GM18499 (cell line): ENCODE results near the gene GUCY1A2.

Experiments used
- ATAC-seq: cut with Tn5 transposase; IDR thresholded peaks from one replicate; pipeline ENCODE4 v1.9.1; 2021; ENCODE audit warnings: moderate number of reproducible peaks; ENCODE audit not compliant: insufficient read depth, unreplicated experiment

Gene GUCY1A2

DNA sequence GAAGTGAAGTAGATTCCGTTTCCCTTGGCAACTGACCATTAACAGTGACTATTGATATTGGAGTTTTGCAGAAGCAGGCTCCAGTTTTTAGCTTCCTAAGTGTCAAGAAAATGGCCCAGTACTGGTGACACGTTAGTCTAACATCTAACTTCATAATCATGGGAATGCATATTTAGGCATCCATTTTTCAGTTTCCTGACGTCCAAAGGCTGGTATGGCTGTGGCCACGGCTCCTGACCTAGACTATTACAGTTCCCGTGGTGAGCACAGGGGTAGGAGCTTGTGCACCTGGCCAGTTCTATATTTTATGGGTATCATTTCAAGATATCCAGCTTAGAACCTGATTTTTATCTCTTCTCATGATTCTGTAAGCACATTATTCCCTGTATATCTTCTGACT lies 323.8 kb downstream of the GUCY1A2 start:
- no peak for ATAC-seq

DNA sequence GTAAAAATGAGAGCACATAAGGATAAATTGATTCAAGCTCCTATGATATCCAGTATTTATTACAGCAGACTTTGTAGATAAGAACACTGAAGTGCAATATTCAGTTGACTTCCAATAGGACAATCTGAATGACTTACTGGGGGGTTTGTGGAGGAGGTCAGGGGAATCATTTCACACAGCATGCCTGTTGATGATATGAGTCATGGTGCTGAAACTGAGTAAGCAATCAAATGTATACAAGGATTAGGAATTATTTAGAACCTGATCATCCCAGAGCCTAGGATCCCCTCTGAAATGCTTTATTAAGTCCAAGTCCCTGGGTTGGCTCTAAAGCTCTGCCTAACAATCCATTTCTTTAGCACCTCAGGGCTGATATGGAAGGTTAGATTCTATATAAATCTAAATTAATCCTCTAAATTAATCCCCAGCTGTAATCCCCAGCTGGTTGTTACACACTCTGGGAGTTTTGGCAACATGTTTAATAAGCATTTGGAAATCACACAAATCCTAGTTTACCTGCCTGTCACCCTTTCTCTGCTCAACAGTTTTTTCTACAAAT lies 326.4 kb downstream of the GUCY1A2 start:
- no peak for ATAC-seq

GRCh38 chr11:106690923-106691322 lies 327.4 kb downstream of the GUCY1A2 start:
- no peak for ATAC-seq

- no peak for ATAC-seq
Measured at GRCh38 chr11:106684944-106685343, 333.3 kb downstream of the GUCY1A2 start.

- ATAC-seq = no peak
Measured at GRCh38 chr11:106683435-106683834, 334.8 kb downstream of the GUCY1A2 start.

DNA sequence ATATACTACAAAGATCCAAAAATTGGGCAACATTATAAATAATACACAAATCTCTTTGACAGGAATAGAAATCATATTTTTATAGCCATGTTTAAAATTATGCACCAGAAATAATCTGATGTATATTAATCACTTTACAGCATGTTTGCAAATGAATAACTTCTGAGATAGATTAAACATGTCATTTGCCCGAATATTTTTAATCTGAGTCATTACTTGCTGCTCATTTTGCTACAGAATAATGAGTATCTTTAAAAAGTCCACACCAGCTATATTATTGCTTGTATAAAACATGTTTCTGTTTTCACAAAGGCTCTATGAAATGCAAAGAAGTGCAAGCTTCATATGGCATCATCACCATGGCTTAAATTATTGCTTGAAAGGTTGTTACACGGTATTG lies 336.8 kb downstream of the GUCY1A2 start:
- ATAC-seq = no peak

DNA sequence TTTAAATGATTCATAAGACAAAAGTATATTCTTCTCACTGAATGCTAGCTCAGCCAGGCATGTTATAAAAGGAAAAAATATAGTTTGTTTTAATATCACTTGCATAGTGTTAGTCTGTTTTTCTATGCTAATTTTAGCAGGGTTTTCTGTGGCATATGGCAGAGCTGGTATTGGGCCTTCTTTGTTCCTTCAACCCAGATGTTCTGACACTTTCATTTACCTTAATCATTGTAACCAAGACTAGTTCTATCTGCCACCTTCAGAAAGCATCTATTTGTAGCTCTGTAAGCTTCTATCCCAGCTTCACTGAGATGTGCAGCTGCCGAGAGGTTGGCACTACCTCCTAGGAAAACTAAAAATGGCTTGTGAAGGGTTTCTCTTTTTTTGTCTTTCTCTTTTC lies 338.7 kb downstream of the GUCY1A2 start:
- ATAC-seq = no peak

DNA sequence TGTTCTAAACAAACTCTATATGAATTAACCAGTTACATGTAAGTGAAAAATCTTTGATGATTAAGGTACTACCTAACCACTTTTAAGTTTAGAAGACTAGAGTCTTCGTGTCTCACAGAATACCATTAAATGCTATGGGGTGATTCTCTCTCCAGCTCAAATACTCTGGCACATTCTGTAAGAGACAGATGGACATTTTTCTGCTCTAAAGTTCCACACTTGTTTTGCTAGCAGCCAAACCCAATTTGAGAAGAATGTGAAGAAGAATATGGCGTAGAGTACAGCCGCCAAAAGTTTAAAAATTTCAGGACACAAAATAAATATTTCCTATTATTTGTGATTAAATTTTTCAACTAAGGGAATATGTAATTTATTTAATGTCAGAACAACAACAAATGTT lies 339.1 kb downstream of the GUCY1A2 start:
- ATAC-seq = no peak

GRCh38 chr11:106670069-106670468 lies 348.2 kb downstream of the GUCY1A2 start:
- no peak for ATAC-seq

DNA sequence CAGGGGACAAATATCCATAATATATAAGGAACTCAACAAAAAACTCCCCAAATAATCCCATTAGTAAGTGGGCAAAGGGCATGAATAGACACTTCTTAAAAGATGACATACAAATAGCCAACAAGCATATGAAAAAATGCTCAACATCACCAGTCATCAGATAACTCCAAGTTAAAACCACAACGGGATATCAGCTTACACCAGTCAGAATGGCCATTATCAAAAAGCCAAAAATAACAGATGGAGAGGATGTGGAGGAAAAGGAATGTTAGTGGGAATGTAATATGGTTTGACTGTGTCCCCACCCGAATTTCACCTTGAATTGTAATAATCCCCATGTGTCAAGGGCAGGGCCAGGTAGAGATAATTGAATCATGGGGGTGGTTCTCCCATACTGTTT lies 350.1 kb downstream of the GUCY1A2 start:
- no peak for ATAC-seq

- ATAC-seq = no peak
Measured at GRCh38 chr11:106656646-106657045, 361.6 kb downstream of the GUCY1A2 start.

DNA sequence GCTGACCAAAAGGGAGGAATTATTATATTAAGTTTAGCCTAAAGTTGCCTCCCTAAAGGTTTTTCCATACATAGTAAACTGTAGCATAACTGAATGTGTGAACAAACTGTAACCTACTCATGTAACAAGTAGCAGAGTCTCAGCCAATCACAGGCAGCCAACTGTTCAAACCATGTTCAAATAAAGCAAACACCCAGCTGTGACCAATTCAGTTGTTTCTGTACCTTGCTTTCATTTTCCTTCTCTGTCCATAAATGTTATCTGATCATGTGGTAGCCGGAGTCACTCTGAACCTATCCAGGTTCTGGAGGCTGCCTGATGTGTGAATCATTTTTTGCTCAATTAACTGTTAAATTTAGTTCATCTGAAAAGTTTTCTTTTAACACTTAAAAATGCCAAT lies 373.5 kb downstream of the GUCY1A2 start:
- ATAC-seq = no peak

DNA sequence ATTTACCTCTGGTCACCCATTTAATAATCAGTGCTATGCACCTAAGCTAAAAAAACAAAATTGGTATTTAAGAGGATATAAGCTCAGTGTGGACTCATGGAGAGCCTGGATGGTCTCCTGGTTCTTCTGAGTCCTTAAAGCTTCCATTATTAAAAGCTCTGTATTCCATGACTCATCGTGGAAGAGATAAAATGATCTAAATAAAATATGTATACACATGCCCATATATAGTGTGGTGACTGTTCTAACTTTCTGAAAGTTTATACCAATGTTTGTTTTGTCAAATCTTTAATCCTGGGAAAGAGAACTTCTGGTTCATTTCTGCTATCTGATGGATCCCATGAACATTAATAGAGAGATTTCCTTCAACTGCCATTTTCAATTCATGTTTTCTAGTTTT lies 375.9 kb downstream of the GUCY1A2 start:
- no peak for ATAC-seq

- no peak for ATAC-seq
Measured at GRCh38 chr11:106632283-106632682, 386.0 kb downstream of the GUCY1A2 start.

- no peak for ATAC-seq
Measured at GRCh38 chr11:106627694-106628093, 390.6 kb downstream of the GUCY1A2 start.

DNA sequence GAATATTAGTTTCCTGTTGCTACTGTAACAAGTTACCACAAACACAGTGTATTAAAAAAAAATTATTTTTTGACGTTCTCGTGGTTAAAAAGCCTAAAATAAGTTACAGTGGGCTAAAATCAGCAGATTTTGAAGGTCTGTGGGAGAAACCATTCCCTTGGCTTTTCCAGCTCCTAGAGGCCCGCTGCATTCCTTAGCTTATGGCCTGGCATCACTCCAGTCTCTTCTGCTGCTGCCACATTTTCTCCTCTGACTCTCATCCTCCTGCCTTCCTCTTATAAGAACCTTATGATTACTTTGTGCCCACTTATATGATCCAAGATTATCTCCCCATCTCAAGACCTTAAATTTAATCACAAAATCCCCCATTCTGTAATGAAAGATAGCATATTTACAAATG lies 392.7 kb downstream of the GUCY1A2 start:
- no peak for ATAC-seq

DNA sequence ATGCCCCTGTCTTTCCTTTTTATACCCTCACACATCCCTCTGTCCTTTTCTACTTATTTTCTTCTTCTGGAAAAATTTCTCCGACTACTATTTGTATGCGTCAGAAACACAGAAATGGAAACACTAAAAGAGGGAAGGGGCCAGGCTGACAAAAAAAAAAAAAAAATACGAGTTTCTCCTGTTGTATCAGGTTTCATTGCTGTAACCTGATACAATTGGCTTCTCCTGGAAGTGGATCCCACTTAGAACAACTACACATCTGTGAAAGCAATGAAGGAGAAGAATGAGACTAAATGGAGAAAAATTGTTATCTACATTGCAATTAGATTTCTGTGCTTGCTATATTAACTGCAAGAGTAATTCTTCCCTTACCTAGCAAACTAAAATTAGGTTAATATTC lies 393.9 kb downstream of the GUCY1A2 start:
- no peak for ATAC-seq
